Kidney glomerular epithelial cell (primary cell): ENCODE results near the gene TPO.
"Not testable (repeated sequence)": the region's sequence is repeated elsewhere in the genome, so short reads cannot be mapped to it uniquely, and the experiment has no call there.

Experiments used
- DNase-seq: peaks from one replicate; lab custom pipeline; 2025; lab: John Stamatoyannopoulos, UW

TPO gene

DNA sequence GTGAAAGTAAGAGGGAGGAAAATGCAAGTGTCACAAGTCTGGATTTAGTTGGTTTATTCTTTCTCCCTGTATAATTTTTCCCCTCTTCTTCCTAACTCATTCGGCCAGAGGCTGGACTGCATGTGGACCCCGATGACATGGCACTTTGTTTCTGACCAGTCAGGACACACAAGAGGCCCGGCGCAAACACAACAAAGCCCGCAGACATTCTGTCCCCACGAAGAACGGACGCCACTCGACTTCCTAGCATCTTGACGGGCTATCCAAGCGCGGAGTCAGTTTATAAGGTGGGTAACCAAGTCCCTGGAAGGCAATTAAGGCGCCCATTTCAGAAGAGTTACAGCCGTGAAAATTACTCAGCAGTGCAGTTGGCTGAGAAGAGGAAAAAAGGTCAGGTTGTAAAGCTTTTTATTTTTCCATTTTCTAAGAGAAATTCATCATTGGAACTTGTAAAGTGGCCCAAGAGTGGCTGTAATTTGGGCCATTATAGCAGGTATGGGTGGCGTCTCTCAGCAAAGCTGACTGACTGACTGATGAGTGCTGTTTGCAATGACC, at the start of gene TPO:
TSS of gene TPO (plus strand) at position 308 of the 555 bp plus-strand sequence. CDS start 946 bp downstream, outside the sequence.
- no peak for DNase-seq

DNA sequence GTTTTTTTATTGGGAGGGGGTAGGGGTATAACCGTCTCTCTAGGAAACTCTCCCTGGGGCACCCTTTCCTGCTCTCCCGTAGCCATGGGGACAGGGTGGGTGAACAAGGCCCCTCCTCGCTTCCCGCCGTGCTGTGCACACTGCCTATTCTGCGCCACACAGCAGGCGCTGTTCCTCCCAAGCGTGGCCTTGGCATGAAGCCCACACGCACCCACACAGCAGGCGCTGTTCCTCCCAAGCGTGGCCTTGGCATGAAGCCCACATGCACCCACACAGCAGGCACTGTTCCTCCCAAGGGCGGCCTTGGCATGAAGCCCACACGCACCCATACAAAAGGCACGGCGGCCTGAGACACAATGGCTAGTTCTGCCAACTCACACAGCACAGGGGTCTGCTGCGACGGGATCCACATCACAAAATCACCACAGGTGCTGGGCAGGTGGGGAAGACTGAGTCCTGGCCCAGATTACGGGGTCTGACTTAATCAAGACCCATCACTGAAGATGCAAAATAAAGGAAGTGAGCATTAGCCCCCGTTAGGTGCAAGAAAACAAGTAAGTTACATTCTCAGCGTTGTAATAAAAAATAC, 46.6 kb upstream of the TPO start:
- no peak for DNase-seq

DNA sequence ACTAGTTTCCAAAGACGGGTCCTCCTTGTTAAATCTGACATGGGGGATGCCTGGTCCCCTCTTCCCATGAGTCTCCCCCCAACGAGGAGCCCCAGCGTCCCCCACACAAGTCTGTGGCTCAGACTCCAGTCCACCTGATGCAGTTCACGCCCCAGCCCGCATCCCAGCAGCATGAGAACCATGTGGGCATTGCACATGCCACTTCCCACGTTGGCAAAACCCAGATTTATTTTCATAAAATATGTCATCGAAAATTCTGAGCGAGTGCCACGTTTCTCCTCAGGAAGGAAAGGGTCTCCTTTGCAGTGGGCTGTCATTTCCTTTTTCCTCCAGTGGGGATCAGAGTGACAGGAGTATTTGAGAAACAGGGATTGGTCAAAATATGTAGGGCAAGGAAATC, 45.7 kb upstream of the TPO start:
- DNase-seq, result no peak

DNA sequence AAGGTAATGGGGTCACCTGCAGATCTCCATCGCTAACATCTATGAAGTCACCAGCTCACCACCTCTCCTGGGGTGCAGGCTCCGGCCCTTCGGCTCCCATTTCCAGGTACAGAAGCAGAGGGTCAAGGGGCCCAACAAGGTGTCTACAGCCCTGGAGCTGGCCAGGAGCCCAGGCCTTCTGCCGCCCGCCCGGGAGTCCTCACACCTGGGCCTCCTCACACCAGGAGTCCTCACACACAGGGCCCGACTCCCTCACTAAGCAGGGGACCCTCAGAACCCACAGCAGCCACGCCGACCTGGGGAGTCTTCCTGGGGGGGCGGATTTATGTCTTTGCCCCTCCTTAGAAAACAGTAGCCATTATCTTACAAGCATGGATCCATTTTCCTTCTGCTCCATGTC, 43.4 kb upstream of the TPO start:
- no peak for DNase-seq

GRCh38 chr2:1370461-1370860, 42.8 kb upstream of the TPO start:
- no peak for DNase-seq

DNA sequence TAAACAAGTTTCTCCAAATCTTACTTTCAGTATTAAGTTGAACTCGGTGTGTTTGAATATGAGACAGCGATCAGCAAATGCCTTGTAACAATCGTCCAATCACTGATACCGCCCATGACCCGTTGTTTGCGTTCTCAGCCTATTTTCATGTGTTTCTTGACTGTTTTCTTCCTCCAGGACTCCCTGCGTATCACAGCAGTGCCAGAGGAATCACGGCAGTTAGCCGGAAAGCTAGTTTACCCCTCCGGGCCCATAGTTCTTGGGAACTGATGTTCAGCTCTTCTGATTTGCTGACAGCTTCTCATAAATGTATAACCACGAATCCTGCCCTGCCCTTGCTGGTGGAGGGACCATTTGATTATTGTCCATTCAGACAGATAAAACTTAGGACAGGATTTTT, 42.2 kb upstream of the TPO start:
- DNase-seq, result no peak

DNA sequence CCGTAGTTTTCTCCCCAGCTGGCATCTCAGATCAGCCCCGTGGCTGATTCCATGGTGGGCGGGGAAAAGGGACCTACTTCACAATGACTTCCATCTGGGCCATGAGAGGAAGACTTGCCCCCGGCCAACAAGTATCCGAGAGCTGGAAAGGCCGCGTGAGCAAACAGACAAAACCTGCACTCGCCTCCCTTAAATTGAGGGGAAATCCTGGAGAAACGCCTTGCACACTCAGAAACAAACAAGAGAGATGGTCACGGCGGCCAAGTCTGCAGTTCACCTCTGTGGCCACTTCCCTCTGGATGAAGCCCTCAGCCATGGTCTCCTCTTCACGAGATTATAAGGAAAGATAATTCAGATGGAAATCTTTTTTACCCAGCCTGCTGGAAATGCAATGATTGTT, 39.4 kb upstream of the TPO start:
- DNase-seq, result no peak

GRCh38 chr2:1374287-1374686, 39.0 kb upstream of the TPO start:
- no peak for DNase-seq

- no peak for DNase-seq
Observed at GRCh38 chr2:1375794-1376193, 37.5 kb upstream of the TPO start.

DNA sequence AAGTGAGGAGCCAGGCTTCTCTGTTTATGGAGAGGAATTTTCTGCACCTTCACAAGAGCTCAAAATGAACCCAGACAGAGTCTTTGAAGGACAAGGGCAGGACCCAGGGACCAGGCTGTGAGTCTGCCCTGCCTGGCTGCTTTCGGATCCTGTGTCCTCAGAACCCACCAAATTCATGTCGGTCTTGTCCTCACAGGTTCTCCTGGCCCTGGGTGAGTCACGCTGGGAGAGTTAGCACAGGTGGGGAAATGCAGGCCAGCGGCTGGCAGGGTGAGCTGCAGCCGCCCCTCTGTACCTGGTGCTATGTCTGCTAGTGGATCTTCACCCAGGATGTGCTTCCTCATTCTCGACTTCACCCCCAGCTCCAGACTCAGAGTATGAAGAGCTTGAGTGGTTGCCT, 35.8 kb upstream of the TPO start:
- DNase-seq, result no peak

DNA sequence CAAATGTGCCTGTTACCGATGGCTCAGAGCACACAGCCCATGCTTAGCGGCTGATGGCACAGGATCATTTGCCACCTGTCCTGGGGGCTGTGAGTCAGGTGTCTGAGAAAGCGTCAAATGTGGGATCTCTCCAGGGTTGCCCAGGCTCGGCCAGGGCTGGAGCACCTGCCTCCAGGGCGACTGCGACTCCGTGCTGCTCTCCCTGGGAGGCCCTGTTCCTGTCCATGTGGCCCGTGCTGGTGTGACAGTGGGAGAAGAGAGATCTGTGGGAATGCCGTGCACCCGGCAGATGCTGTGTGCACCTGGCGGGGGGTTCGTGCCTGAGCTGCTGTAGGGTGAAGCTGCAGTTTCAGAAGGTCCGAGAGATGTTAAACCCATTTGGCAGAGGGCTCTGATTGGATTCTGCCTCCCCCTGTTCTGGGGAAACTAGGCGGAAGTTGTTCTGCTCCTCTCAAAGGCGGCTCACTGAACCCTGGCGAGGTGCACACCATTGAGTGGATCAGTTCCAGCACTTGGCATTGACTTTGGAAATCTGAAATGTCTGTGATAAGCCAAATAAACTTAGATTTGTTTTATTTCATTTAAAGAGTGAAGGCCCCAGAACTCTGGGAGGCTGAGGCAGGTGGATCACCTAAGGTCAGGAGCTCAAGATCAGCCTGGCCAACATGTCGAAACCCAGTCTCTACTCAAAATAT, 34.7 kb upstream of the TPO start:
- no peak for DNase-seq

DNA sequence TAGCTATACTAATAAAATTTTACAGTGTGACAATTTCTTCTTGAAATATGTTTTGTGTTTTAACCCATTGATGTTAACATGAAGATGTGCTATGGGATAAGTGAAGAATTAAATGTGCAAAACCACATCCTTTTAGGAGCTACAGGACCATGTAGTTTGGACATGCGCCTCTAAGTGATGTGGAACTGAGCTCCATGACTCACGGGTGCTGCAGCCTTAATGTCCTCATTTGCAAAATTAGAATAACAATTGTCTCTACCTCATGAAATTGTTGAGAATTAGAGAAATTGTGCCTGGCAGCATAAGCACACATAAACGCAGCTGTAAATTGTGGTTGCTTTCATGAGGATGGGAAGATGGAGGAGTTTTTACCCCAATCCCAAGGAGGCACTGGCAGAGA, 31.6 kb upstream of the TPO start:
- DNase-seq, result no peak

- DNase-seq, result not testable (repeated sequence)
Observed at GRCh38 chr2:1387954-1388725, 25.1 kb upstream of the TPO start.

DNA sequence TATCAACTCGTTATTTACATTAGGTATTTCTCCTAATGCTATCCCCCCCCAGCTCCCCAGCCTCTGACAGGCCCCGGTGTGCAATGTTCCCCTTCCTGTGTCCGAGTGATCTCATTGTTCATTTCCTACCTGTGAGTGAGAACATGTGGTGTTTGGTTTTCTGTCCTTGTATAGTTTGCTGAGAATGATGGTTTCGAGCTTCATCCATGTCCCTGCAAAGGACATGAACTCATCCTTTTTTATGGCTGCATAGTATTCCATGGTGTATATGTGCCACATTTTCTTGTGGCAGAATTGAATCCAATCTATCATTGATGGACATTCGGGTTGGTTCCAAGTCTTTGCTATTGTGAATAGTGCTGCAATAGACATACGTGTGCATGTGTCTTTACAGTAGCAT, 23.1 kb upstream of the TPO start:
- DNase-seq, result not testable (repeated sequence)

DNA sequence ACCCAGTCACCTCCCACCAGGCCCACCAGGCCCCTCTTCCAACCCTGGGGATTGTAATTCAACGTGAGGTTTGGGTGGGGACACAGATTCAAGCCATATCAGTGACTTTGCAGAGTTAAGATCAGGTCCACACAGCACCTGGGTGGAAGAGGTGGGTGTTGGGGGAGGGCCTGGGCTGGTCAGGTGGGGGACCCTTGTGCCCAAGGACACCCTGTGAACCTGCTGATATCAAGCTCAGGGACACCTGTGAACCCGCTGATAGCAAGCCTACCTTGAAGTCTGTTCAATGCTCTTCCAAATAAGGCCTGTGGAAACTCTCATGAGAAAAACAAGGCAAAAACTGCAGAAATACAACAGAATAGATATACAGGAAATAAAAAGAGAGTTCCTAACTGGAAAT, 19.9 kb upstream of the TPO start:
- no peak for DNase-seq

DNA sequence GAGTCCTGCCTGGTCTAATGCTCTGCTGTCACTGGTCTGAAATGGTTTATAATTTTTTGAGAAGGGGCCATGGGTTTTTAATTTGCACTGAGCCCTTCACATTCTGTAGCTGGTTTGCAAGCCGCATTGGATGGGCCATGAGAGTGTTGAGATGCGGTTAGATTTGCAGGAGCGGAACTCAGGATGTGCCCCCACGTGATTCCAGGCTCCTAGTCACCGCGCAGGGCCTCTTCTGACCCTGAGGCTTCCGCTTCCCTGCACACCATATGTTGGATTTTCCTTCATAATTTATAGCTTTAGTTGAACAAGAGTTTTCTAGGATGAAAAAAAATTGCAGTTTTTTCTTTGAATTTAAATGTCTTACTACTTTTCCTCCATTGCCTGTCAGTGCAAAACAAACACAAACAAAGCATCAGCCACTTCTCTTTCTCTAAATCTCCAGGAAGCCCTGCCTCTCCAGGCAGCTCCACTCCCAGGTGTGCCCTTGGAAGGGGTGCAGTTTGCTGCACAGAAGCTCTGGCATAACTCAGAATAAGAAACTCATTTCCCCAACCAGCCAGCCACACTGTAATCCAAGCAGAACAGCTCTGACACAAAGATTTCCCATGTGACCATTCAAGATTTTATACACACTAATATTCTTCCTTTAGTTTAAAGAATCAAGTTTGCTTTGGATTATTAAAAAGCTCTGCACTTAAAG, 18.4 kb upstream of the TPO start:
- DNase-seq, result no peak

GRCh38 chr2:1397350-1397749, 15.9 kb upstream of the TPO start:
- DNase-seq, result no peak

- no peak for DNase-seq
Observed at GRCh38 chr2:1398191-1398590, 15.1 kb upstream of the TPO start.

- DNase-seq, result no peak
Observed at GRCh38 chr2:1400943-1401735, 12.1 kb upstream of the TPO start.

DNA sequence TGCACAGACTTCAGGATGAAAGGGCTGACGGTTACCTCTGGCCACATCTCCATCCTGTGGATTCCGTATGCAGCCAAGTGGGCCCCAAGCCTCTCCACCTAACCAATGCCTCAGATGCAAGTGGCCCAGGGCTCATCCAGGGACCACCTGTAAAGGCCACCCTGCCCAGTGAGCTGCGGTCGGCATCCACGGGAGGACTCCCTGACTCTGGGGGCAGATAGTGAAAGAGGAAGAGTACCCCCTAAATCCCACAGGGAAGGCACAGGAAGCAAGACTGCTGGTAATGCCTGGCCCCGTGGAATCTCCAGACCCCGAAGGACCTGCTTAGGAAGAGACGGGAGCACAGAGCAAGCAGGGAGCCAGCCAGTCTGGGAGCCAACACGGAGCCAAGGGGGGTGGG, 11.2 kb upstream of the TPO start:
- DNase-seq, result no peak

DNA sequence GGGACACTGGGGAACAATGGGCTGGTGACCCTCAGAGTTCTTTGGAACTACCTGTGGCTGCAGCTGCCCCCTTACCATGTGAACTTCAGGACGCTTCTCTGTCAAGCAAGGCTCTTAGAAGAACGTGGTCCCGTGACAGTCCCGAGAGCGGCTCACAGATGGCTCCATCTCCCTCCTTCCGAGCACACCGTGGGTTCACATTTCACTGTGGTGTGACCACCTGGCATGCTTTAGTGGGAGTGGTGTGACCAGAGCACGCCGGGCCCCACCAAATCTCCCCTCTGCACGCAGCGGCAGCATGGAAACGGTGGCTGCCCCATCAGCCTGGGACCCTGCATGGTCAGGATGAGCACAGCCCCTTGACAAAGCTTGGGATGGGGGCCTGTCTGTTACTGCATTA, 9.7 kb upstream of the TPO start:
- no peak for DNase-seq

DNA sequence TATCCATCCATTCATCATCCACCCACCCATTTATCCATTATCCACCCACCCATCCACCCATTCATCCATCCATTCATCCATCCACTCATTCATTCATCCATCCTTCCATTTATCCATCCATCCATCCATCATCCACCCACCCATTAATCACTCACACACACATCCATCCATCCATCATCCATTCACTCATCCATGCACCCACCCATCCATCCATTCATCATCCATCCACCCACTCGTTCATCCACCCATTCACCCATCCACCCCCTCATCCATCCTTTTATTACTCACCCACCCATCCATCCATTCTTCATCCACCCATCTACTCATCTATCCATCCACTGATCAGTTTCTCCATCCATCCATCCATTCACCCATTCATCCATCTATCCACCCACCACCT, 8.1 kb upstream of the TPO start:
- no peak for DNase-seq
